Ascending aorta (tissue), 2 donors: ENCODE results near the gene SIM2. TPM values are rescaled to one million over a fixed set of nuclear protein-coding genes. Genes with fewer than 3 reads are reported as not detected.

ENCODE experiments used
- DNase-seq, 2 donors: peaks; one replicate each; pipeline ENCODE4 v3.0.0-alpha.2; 2019; ENCODE audit warnings: low spot score in 2 of 2
- H3K27ac ChIP-seq, 2 donors: fragments of 200-600 bp; sonication (generic); one replicate each; pipeline ENCODE4 v1.5.1; 2016 to 2017; ENCODE audit warnings: mild to moderate bottlenecking in 1 of 2
- H3K27me3 ChIP-seq: fragments of 200-600 bp; sonication (generic); one replicate; pipeline ENCODE4 v1.5.1; 2017
- H3K36me3 ChIP-seq, 2 donors: fragments of 200-600 bp; sonication (generic); one replicate each; pipeline ENCODE4 v1.5.1; 2016
- H3K4me1 ChIP-seq, 2 donors: fragments of 200-600 bp; sonication (generic); one replicate each; pipeline ENCODE4 v1.5.1; 2016 to 2017; ENCODE audit warnings: mild to moderate bottlenecking in 1 of 2
- H3K4me3 ChIP-seq, 2 donors: fragments of 200-600 bp; sonication (generic); one replicate each; pipeline ENCODE4 v1.5.1; 2016 to 2017; ENCODE audit warnings: mild to moderate bottlenecking in 1 of 2
- H3K9me3 ChIP-seq, 2 donors: fragments of 200-600 bp; sonication (generic); one replicate each; pipeline ENCODE4 v1.5.1; 2016
- intact Hi-C: fragments of 100-400 bp; cut with DNase I; formaldehyde crosslinking; loops from one replicate; pipeline ENCODE4 v1.15.1; 2023
- total RNA-seq: library from RNA; depleted of rRNA; stranded (reverse); fragments of >200 nt; gene quantifications from one replicate; pipeline ENCODE4 v1.1.0, GENCODE V29; 2016
- TF ChIP-seq, protein P1 (sequence below), 3 experiments: fragments of 200-600 bp in 2 of 3; fragments of 450-650 bp in 1 of 3; sonication (generic) in 2 of 3; IDR thresholded peaks; one replicate each; pipeline ENCODE4 v1.5.1; 2016 to 2019; ENCODE audit warnings: antibody characterized with exemption in 3 of 3, mild to moderate bottlenecking in 1 of 3, moderate library complexity in 1 of 3

Gene SIM2
- total RNA-seq, 1 donor from 2014 or later: not detected

- intact Hi-C loops: no loop called here
Measured at GRCh38 chr21:36780861-36781260, 81.9 kb downstream of the SIM2 start.

DNA sequence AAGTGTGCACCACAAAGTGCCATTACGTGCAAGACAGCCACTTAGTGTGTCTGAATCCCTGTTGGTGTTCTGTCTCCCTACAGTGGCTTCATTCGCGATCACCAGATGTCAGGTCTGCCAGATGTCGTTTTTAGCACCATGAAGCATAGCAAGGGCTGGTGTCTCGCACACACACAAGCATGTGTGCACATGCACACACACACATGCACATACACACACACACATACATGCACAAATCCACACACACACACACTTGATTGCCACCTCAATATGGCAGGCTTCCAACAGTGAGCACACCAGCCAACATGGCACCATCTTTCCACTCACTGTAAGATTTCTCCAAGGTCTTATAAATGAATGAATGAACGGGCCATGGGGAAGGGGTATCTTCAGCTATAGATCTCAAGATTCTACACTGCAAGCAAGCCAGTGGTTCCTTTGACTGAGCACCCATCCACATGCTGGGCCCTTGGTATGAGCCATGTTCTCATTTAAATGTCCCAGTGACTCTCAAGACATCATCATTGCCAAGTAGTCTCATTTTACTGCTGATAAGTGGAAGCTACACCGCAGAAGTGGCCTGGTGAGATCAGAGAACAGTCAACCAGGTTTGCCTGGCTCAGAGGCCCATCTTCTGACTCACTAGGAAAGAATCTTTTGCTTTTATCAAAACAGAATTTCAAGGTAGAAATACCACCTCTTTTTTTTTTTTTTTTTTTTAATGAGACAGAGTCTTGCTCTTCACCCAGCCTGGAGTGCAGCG lies 84.9 kb downstream of the SIM2 start:
- no peaks in the 10 kb centered on the region for H3K9me3 ChIP-seq
- intact Hi-C loops: no loop called here
- H3K4me3 ChIP-seq: no peak overlapping the region
- no peaks in the 10 kb centered on the region for H3K4me1 ChIP-seq
- H3K27me3 ChIP-seq: no peaks in the 10 kb centered on the region
- no peak for DNase-seq
- H3K27ac ChIP-seq: no peak overlapping the region
- no peaks in the 10 kb centered on the region for H3K36me3 ChIP-seq
- TF ChIP-seq, protein P1, sequence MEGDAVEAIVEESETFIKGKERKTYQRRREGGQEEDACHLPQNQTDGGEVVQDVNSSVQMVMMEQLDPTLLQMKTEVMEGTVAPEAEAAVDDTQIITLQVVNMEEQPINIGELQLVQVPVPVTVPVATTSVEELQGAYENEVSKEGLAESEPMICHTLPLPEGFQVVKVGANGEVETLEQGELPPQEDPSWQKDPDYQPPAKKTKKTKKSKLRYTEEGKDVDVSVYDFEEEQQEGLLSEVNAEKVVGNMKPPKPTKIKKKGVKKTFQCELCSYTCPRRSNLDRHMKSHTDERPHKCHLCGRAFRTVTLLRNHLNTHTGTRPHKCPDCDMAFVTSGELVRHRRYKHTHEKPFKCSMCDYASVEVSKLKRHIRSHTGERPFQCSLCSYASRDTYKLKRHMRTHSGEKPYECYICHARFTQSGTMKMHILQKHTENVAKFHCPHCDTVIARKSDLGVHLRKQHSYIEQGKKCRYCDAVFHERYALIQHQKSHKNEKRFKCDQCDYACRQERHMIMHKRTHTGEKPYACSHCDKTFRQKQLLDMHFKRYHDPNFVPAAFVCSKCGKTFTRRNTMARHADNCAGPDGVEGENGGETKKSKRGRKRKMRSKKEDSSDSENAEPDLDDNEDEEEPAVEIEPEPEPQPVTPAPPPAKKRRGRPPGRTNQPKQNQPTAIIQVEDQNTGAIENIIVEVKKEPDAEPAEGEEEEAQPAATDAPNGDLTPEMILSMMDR (IDR thresholded peaks at IDR 0.05): no peak

More at GRCh38 chr21:36780861-36781260, 81.9 kb downstream of the SIM2 start:
- DNase-seq: no peak
- Histone ChIP-seq H3K27me3 (no peaks in the 10 kb centered on the region), H3K9me3 (no peaks in the 10 kb centered on the region), H3K4me1 (no peaks in the 10 kb centered on the region), H3K27ac (no peak overlapping the region), H3K36me3 (no peaks in the 10 kb centered on the region), H3K4me3 (no peak overlapping the region)
- TF ChIP-seq, protein P1 (IDR thresholded peaks at IDR 0.05): no peak

GRCh38 chr21:36784947-36785346 lies 86.0 kb downstream of the SIM2 start:
- Histone ChIP-seq H3K9me3 (no peaks in the 10 kb centered on the region), H3K27ac (no peak overlapping the region), H3K4me1 (no peaks in the 10 kb centered on the region), H3K27me3 (no peaks in the 10 kb centered on the region), H3K4me3 (no peak overlapping the region), H3K36me3 (no peaks in the 10 kb centered on the region)
- no peak for DNase-seq
- intact Hi-C loops: no loop called here
- TF ChIP-seq, protein P1 (IDR thresholded peaks at IDR 0.05): no peak

GRCh38 chr21:36785615-36786014 lies 86.7 kb downstream of the SIM2 start:
- H3K36me3 ChIP-seq: no peaks in the 10 kb centered on the region
- H3K4me3 ChIP-seq: no peak overlapping the region
- H3K27me3 ChIP-seq: no peaks in the 10 kb centered on the region
- no peak overlapping the region for H3K27ac ChIP-seq
- H3K9me3 ChIP-seq: no peaks in the 10 kb centered on the region
- TF ChIP-seq, protein P1 (IDR thresholded peaks at IDR 0.05): no peak
- no peaks in the 10 kb centered on the region for H3K4me1 ChIP-seq
- DNase-seq: no peak
- intact Hi-C loops: no loop called here

GRCh38 chr21:36786186-36786585 lies 87.3 kb downstream of the SIM2 start:
- Histone ChIP-seq H3K4me3 (no peak overlapping the region), H3K27me3 (no peaks in the 10 kb centered on the region), H3K9me3 (no peaks in the 10 kb centered on the region), H3K27ac (no peak overlapping the region), H3K4me1 (no peaks in the 10 kb centered on the region), H3K36me3 (no peaks in the 10 kb centered on the region)
- TF ChIP-seq, protein P1 (IDR thresholded peaks at IDR 0.05): no peak
- DNase-seq: no peak
- intact Hi-C loops: no loop called here
